SK-N-SH treated with all-trans-retinoic acid at 6 μM for 48 hours (cell line): Measurements from ENCODE around the gene SCAPER.

Experiments
- ARNTL ChIP-seq: fragments of 450-650 bp; formaldehyde crosslinking; IDR thresholded peaks from 2 replicates; pipeline ENCODE4 v1.5.0; 2020; ENCODE audit warnings: low read depth, mild to moderate bottlenecking, moderate library complexity, borderline replicate concordance
- GLIS3 ChIP-seq: fragments of 250-450 bp; sonication (Bioruptor Pico); IDR thresholded peaks from 2 replicates; pipeline ENCODE4 v1.5.0; 2020; ENCODE audit warnings: mild to moderate bottlenecking, moderate library complexity
- TCF4 ChIP-seq: fragments of 250-450 bp; sonication (Bioruptor Pico); IDR thresholded peaks from 2 replicates; pipeline ENCODE4 v1.8.0; 2021; ENCODE audit warnings: mild to moderate bottlenecking, moderate library complexity, borderline replicate concordance
- ZFP3 ChIP-seq: fragments of 250-450 bp; sonication (Bioruptor Pico); IDR thresholded peaks from 2 replicates; pipeline ENCODE4 v1.5.0; 2020; ENCODE audit warnings: mild to moderate bottlenecking, moderate library complexity
- ZFP30 ChIP-seq: fragments of 450-650 bp; formaldehyde crosslinking; IDR thresholded peaks from 2 replicates; pipeline ENCODE4 v1.5.0; 2022; ENCODE audit warnings: mild to moderate bottlenecking, moderate library complexity
- ZNF565 ChIP-seq: fragments of 450-650 bp; formaldehyde crosslinking; conservative IDR thresholded peaks from 2 replicates; pipeline ENCODE4 v1.5.0; 2020; ENCODE audit warnings: low read depth, mild to moderate bottlenecking, moderate library complexity
- TF ChIP-seq, protein P1 (sequence below): fragments of 250-450 bp; sonication (Bioruptor Pico); IDR thresholded peaks from 2 replicates; pipeline ENCODE4 v1.5.1; 2020; ENCODE audit warnings: low read depth, mild to moderate bottlenecking, moderate library complexity
- TF ChIP-seq, protein P2 (sequence below): fragments of 250-450 bp; sonication (Bioruptor Pico); IDR thresholded peaks from 2 replicates; pipeline ENCODE4 v1.8.0; 2020; ENCODE audit warnings: mild to moderate bottlenecking, moderate library complexity, borderline replicate concordance

DNA sequence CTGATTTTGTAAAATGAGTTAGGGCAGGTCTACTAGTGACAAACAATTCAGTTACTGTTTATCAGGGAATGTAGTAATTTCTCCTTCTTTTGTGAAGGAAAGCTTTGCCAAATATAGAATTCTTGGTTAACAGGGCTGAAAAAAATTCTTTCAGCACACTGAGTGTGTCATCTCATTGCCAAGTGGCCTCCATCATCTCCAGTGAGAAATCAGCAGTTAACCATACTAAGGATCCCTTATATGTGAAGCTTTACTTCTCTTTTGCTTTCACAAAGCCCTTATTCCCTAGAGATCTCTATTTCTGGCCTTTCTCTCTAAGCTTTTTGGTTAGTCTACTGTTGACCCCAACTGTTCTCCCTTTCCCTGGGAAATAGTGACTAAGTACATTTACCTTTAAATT lies 269.1 kb downstream of the SCAPER start:
- TF ChIP-seq, protein P1, sequence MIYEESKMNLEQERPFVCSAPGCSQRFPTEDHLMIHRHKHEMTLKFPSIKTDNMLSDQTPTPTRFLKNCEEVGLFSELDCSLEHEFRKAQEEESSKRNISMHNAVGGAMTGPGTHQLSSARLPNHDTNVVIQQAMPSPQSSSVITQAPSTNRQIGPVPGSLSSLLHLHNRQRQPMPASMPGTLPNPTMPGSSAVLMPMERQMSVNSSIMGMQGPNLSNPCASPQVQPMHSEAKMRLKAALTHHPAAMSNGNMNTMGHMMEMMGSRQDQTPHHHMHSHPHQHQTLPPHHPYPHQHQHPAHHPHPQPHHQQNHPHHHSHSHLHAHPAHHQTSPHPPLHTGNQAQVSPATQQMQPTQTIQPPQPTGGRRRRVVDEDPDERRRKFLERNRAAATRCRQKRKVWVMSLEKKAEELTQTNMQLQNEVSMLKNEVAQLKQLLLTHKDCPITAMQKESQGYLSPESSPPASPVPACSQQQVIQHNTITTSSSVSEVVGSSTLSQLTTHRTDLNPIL (CRISPR knock-in tag), result no peak
- TF ChIP-seq TCF4, result no peak
- TF ChIP-seq ARNTL, result no peak
- TF ChIP-seq, protein P2, sequence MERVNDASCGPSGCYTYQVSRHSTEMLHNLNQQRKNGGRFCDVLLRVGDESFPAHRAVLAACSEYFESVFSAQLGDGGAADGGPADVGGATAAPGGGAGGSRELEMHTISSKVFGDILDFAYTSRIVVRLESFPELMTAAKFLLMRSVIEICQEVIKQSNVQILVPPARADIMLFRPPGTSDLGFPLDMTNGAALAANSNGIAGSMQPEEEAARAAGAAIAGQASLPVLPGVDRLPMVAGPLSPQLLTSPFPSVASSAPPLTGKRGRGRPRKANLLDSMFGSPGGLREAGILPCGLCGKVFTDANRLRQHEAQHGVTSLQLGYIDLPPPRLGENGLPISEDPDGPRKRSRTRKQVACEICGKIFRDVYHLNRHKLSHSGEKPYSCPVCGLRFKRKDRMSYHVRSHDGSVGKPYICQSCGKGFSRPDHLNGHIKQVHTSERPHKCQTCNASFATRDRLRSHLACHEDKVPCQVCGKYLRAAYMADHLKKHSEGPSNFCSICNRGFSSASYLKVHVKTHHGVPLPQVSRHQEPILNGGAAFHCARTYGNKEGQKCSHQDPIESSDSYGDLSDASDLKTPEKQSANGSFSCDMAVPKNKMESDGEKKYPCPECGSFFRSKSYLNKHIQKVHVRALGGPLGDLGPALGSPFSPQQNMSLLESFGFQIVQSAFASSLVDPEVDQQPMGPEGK, result no peak
- no peak for TF ChIP-seq ZNF565 (CRISPR knock-in tag)
- TF ChIP-seq ZFP30, result no peak
- TF ChIP-seq ZFP3 (CRISPR knock-in tag), result no peak
- TF ChIP-seq GLIS3 (CRISPR knock-in tag), result no peak
